Natural killer cell (primary cell): ENCODE results near the gene COL23A1. TPM values are rescaled to one million over a fixed set of nuclear protein-coding genes. Genes with fewer than 3 reads are reported as not detected.

Experiments
- ATAC-seq, 3 donors: fragments of 150-1000 bp in 2 of 3; fragments of 200-7000 bp in 1 of 3; cut with Tn5 transposase; 1 replicate in 1 of 3; 2 replicates in 2 of 3; pipeline ENCODE4 v1.10.0; 2021; ENCODE audit warnings: mild to moderate bottlenecking in 2 of 3, moderate library complexity in 2 of 3
- DNase-seq, 2 donors: peaks; one replicate each; pipeline versions ENCODE4 v3.0.0 to v3.0.0-alpha.2; 2013 to 2021; ENCODE audit warnings: mixed read lengths in 1 of 2
- H3K27ac ChIP-seq: one replicate; pipeline ENCODE4 v1.5.1; 2013; ENCODE audit warnings: mild to moderate bottlenecking, low read length
- H3K27me3 ChIP-seq: one replicate; pipeline ENCODE4 v1.6.1; 2013; ENCODE audit warnings: low read length; ENCODE audit not compliant: control insufficient read depth, insufficient read depth
- H3K36me3 ChIP-seq: one replicate; pipeline ENCODE4 v1.6.1; 2013; ENCODE audit warnings: low read length; ENCODE audit not compliant: control insufficient read depth, insufficient read depth
- H3K4me1 ChIP-seq: one replicate; pipeline ENCODE4 v1.6.1; 2013; ENCODE audit warnings: low read length; ENCODE audit not compliant: control insufficient read depth, insufficient read depth
- H3K4me3 ChIP-seq: one replicate; pipeline ENCODE4 v1.5.1; 2013; ENCODE audit warnings: low read length
- H3K9me3 ChIP-seq: one replicate; pipeline ENCODE4 v1.6.1; 2013; ENCODE audit warnings: low read length; ENCODE audit not compliant: control insufficient read depth, insufficient read depth
- H3K27ac Mint-ChIP-seq, 2 donors: one replicate each; pipeline ENCODE4 v1.8.0; 2022; ENCODE audit warnings: mild to moderate bottlenecking in 2 of 2, mixed read lengths in 2 of 2, moderate library complexity in 1 of 2
- H3K27me3 Mint-ChIP-seq, 2 donors: one replicate each; pipeline ENCODE4 v1.8.0; 2022; ENCODE audit warnings: low read depth in 2 of 2, mixed read lengths in 2 of 2
- H3K36me3 Mint-ChIP-seq: one replicate; pipeline ENCODE4 v1.8.0; 2022; ENCODE audit warnings: mixed read lengths
- H3K4me1 Mint-ChIP-seq, 2 donors: one replicate each; pipeline ENCODE4 v1.8.0; 2022; ENCODE audit warnings: mixed read lengths in 2 of 2
- H3K4me3 Mint-ChIP-seq: one replicate; pipeline ENCODE4 v1.8.0; 2022; ENCODE audit warnings: mild to moderate bottlenecking, moderate library complexity, mixed read lengths
- H3K9me3 Mint-ChIP-seq, 2 donors: one replicate each; pipeline ENCODE4 v1.8.0; 2022; ENCODE audit warnings: mixed read lengths in 2 of 2
- WGBS: methylation state at CpG from one replicate; pipeline ENCODE4 v1.1.7; 2013; ENCODE audit warnings: missing lambda C conversion rate; ENCODE audit not compliant: insufficient coverage; 5-methylcytosine and 5-hydroxymethylcytosine counted together
- intact Hi-C: fragments of 100-400 bp; cut with micrococcal nuclease; formaldehyde crosslinking; loops from one replicate; pipeline ENCODE4 v1.14.2; 2022
- total RNA-seq, 4 donors: library from RNA; stranded (reverse); fragments of 120-200 nt in 1 of 4; gene quantifications; one replicate each; pipeline versions ENCODE4 v1.2.3 to v1.2.4, GENCODE V29; 2013 to 2022
- TF ChIP-seq, protein P1 (sequence below): fragments of 200-600 bp; IDR thresholded peaks from one replicate; pipeline ENCODE4 v1.8.0; 2022; ENCODE audit warnings: antibody characterized with exemption

Gene COL23A1
- total RNA-seq, 3 donors from 2014 or later (not counting 1 experiment from before 2014, with no cell fraction given), result 0.15 TPM; not detected in 2

GRCh38 chr5:178468196-178468685 is 122.0 kb downstream of the COL23A1 start:
- peaks cover 4% of the 10 kb centered on the region for H3K4me1 ChIP-seq
- no peaks in the 10 kb centered on the region for H3K27me3 ChIP-seq
- TF ChIP-seq, protein P1, sequence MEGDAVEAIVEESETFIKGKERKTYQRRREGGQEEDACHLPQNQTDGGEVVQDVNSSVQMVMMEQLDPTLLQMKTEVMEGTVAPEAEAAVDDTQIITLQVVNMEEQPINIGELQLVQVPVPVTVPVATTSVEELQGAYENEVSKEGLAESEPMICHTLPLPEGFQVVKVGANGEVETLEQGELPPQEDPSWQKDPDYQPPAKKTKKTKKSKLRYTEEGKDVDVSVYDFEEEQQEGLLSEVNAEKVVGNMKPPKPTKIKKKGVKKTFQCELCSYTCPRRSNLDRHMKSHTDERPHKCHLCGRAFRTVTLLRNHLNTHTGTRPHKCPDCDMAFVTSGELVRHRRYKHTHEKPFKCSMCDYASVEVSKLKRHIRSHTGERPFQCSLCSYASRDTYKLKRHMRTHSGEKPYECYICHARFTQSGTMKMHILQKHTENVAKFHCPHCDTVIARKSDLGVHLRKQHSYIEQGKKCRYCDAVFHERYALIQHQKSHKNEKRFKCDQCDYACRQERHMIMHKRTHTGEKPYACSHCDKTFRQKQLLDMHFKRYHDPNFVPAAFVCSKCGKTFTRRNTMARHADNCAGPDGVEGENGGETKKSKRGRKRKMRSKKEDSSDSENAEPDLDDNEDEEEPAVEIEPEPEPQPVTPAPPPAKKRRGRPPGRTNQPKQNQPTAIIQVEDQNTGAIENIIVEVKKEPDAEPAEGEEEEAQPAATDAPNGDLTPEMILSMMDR, result no peak
- H3K27ac ChIP-seq, result no peak overlapping the region
- intact Hi-C loops, result no loop called here
- ATAC-seq (no peak), DNase-seq (no peak)
- H3K9me3 ChIP-seq, result no peaks in the 10 kb centered on the region
- H3K4me3 Mint-ChIP-seq, result no peak overlapping the region
- no peaks in the 10 kb centered on the region for H3K36me3 Mint-ChIP-seq
- H3K4me1 Mint-ChIP-seq, result no peaks in the 10 kb centered on the region
- WGBS, result 80% methylated on average over 14 of the region's 18 CpGs
- no peak overlapping the region for H3K4me3 ChIP-seq
- no peak overlapping the region for H3K27ac Mint-ChIP-seq
- no peaks in the 10 kb centered on the region for H3K9me3 Mint-ChIP-seq
- H3K27me3 Mint-ChIP-seq, result peaks cover 0 to 13% of the 10 kb centered on the region in 2 donors
- H3K36me3 ChIP-seq, result no peaks in the 10 kb centered on the region

GRCh38 chr5:178467568-178468195 is 122.5 kb downstream of the COL23A1 start:
- Histone ChIP-seq H3K27me3 (no peaks in the 10 kb centered on the region), H3K4me1 (peaks cover 4% of the 10 kb centered on the region), H3K4me3 (no peak overlapping the region), H3K9me3 (no peaks in the 10 kb centered on the region), H3K27ac (no peak overlapping the region), H3K36me3 (no peaks in the 10 kb centered on the region)
- no peak for ATAC-seq
- no peaks in the 10 kb centered on the region for H3K9me3 Mint-ChIP-seq
- TF ChIP-seq, protein P1, result no peak
- intact Hi-C loops, result no loop called here
- H3K27ac Mint-ChIP-seq, result no peak overlapping the region
- no peaks in the 10 kb centered on the region for H3K36me3 Mint-ChIP-seq
- H3K27me3 Mint-ChIP-seq, result peaks cover 0 to 13% of the 10 kb centered on the region in 2 donors
- no peak overlapping the region for H3K4me3 Mint-ChIP-seq
- no peaks in the 10 kb centered on the region for H3K4me1 Mint-ChIP-seq
- no peak for DNase-seq
- 42% methylated on average over 10 of the region's 19 CpGs for WGBS

GRCh38 chr5:178467205-178467567 is 123.0 kb downstream of the COL23A1 start:
- Histone ChIP-seq H3K4me3 (no peak overlapping the region), H3K27me3 (no peaks in the 10 kb centered on the region), H3K36me3 (no peaks in the 10 kb centered on the region), H3K9me3 (no peaks in the 10 kb centered on the region), H3K27ac (no peak overlapping the region), H3K4me1 (peaks cover 4% of the 10 kb centered on the region)
- H3K27me3 Mint-ChIP-seq, result peaks cover 0 to 13% of the 10 kb centered on the region in 2 donors
- H3K27ac Mint-ChIP-seq, result no peak overlapping the region
- TF ChIP-seq, protein P1, result no peak
- H3K4me1 Mint-ChIP-seq, result no peaks in the 10 kb centered on the region
- no peak overlapping the region for H3K4me3 Mint-ChIP-seq
- H3K36me3 Mint-ChIP-seq, result no peaks in the 10 kb centered on the region
- WGBS, result 78% methylated on average over 7 of the region's 7 CpGs
- DNase-seq (no peak), ATAC-seq (no peak)
- intact Hi-C loops, result no loop called here
- H3K9me3 Mint-ChIP-seq, result no peaks in the 10 kb centered on the region

GRCh38 chr5:178466342-178466741 is 123.9 kb downstream of the COL23A1 start:
- H3K9me3 ChIP-seq, result no peaks in the 10 kb centered on the region
- peaks cover 0 to 13% of the 10 kb centered on the region in 2 donors for H3K27me3 Mint-ChIP-seq
- no peaks in the 10 kb centered on the region for H3K36me3 ChIP-seq
- 90% methylated on average over 6 of the region's 6 CpGs for WGBS
- H3K27ac Mint-ChIP-seq, result no peak overlapping the region
- H3K36me3 Mint-ChIP-seq, result no peaks in the 10 kb centered on the region
- DNase-seq (no peak), ATAC-seq (no peak)
- no peak overlapping the region for H3K4me3 ChIP-seq
- H3K4me1 Mint-ChIP-seq, result no peaks in the 10 kb centered on the region
- H3K4me1 ChIP-seq, result peaks cover 4% of the 10 kb centered on the region
- intact Hi-C loops, result no loop called here
- H3K4me3 Mint-ChIP-seq, result no peak overlapping the region
- no peaks in the 10 kb centered on the region for H3K9me3 Mint-ChIP-seq
- no peak overlapping the region for H3K27ac ChIP-seq
- H3K27me3 ChIP-seq, result no peaks in the 10 kb centered on the region
- TF ChIP-seq, protein P1, result no peak
